Activated B cell treated with CpG ODN at 0.5 μM for 24 hours (primary cell): ENCODE measurements around the gene SEC61B. TPM values are rescaled to one million over a fixed set of nuclear protein-coding genes. Genes with fewer than 3 reads are reported as not detected.
A peak's percentile ranks its signal among the peaks of the same experiment; 100 is the strongest.

ENCODE experiments used
- ATAC-seq: fragments of 200-7000 bp; cut with Tn5 transposase; one replicate; pipeline ENCODE4 v1.10.0; 2021; ENCODE audit warnings: low read depth, mild to moderate bottlenecking, moderate library complexity
- CTCF ChIA-PET: fragments of 350-600 bp; sonication (Branson Sonifier 250); formaldehyde crosslinking; loops from one replicate; lab custom pipeline; 2021; ENCODE audit warnings: antibody characterized with exemption; lab: Charles Lee
- POLR2A ChIA-PET: fragments of 350-600 bp; sonication (Branson Sonifier 250); formaldehyde crosslinking; loops from one replicate; lab custom pipeline; 2021; ENCODE audit warnings: antibody characterized with exemption; lab: Charles Lee
- DNase-seq: peaks from one replicate; pipeline ENCODE4 v3.0.0; 2022
- H3K27ac Mint-ChIP-seq: one replicate; pipeline ENCODE4 v1.8.0; 2020; ENCODE audit warnings: mixed read lengths
- H3K27me3 Mint-ChIP-seq: one replicate; pipeline ENCODE4 v1.8.0; 2021; ENCODE audit warnings: mixed read lengths
- H3K36me3 Mint-ChIP-seq: one replicate; pipeline ENCODE4 v1.8.0; 2021; ENCODE audit warnings: low read depth, mixed read lengths
- H3K4me1 Mint-ChIP-seq: one replicate; pipeline ENCODE4 v1.8.0; 2021; ENCODE audit warnings: mixed read lengths
- H3K4me3 Mint-ChIP-seq: one replicate; pipeline ENCODE4 v1.8.0; 2020; ENCODE audit warnings: mild to moderate bottlenecking, mixed read lengths
- H3K9me3 Mint-ChIP-seq: one replicate; pipeline ENCODE4 v1.8.0; 2020; ENCODE audit warnings: mixed read lengths
- CTCF ChIP-seq: fragments of 200-600 bp; IDR thresholded peaks from one replicate; pipeline ENCODE4 v1.8.0; 2022; ENCODE audit warnings: antibody characterized with exemption, mild to moderate bottlenecking
- intact Hi-C: fragments of 100-400 bp; cut with micrococcal nuclease; formaldehyde crosslinking; loops from one replicate; pipeline ENCODE4 v1.15.1; 2024
- total RNA-seq: library from RNA; stranded (reverse); gene quantifications from 2 replicates; pipeline ENCODE4 v1.2.3, GENCODE V29; 2022

The SEC61B gene
- total RNA-seq, 1 donor from 2014 or later = 200 TPM

GRCh38 chr9:99178912-99179872, 42.9 kb upstream of the SEC61B start:
- ChIA-PET CTCF (interaction anchor here (1.0 to 3.0 kb wide), 6 partner anchors 12 to 642 kb away, joined by 3 to 9 read pairs (median 6); partner anchors contain the start of gene NR4A3), POLR2A (interaction anchor here (0.6 to 5.4 kb wide), 8 partner anchors 9 to 75 kb away, joined by 3 to 63 read pairs (median 6); partner anchors contain the start of genes ALG2 and SEC61B)
- ATAC-seq = peak; percentile 23
- no peak for TF ChIP-seq CTCF
- Mint-ChIP-seq H3K36me3 (peaks cover 2% of the 10 kb centered on the region), H3K9me3 (no peaks in the 10 kb centered on the region), H3K27me3 (no peaks in the 10 kb centered on the region), H3K4me3 (peak overlapping the region; percentile 2), H3K4me1 (peaks cover 87% of the 10 kb centered on the region), H3K27ac (peak overlapping the region; percentile 86)
- intact Hi-C loops = no loop called here
- no peak for DNase-seq

- DNase-seq = no peak
- peaks cover 93% of the 10 kb centered on the region for H3K4me1 Mint-ChIP-seq
- no peak overlapping the region for H3K4me3 Mint-ChIP-seq
- intact Hi-C loops = loop anchor here (2.0 to 5.0 kb wide), 3 partner anchors 75 to 332 kb away; partner anchors contain the start of gene TGFBR1
- no peak for ATAC-seq
- no peaks in the 10 kb centered on the region for H3K27me3 Mint-ChIP-seq
- peak overlapping the region; percentile 95 for H3K27ac Mint-ChIP-seq
- TF ChIP-seq CTCF = no peak
- H3K36me3 Mint-ChIP-seq = peaks cover 2% of the 10 kb centered on the region
- ChIA-PET POLR2A (interaction anchor here (5.4 to 10.8 kb wide), 3 partner anchors 14 to 42 kb away, joined by 54 to 191 read pairs (median 157); partner anchors contain the start of genes ALG2 and SEC61B), CTCF (interaction anchor here (8.4 kb wide), 1 partner anchor 15 kb away, joined by 120 read pairs; no protein-coding TSS in a partner anchor)
- no peaks in the 10 kb centered on the region for H3K9me3 Mint-ChIP-seq
These were observed 41.9 kb upstream of the SEC61B start for GRCh38 chr9:99180199-99180598.

GRCh38 chr9:99180662-99181061, 41.4 kb upstream of the SEC61B start:
- intact Hi-C loops = loop anchor here (1.0 to 5.0 kb wide), 4 partner anchors 76 to 640 kb away; partner anchors contain the start of gene TGFBR1
- H3K27ac Mint-ChIP-seq = peak overlapping the region; percentile 95
- peaks cover 95% of the 10 kb centered on the region for H3K4me1 Mint-ChIP-seq
- ChIA-PET CTCF (interaction anchor here (8.4 kb wide), 1 partner anchor 15 kb away, joined by 120 read pairs; no protein-coding TSS in a partner anchor), POLR2A (interaction anchor here (1.6 to 10.8 kb wide), 4 partner anchors 15 to 73 kb away, joined by 3 to 191 read pairs (median 100); partner anchors contain the start of genes ALG2 and SEC61B)
- no peak for ATAC-seq
- no peaks in the 10 kb centered on the region for H3K27me3 Mint-ChIP-seq
- no peak for TF ChIP-seq CTCF
- no peak for DNase-seq
- no peak overlapping the region for H3K4me3 Mint-ChIP-seq
- peaks cover 2% of the 10 kb centered on the region for H3K36me3 Mint-ChIP-seq
- no peaks in the 10 kb centered on the region for H3K9me3 Mint-ChIP-seq

- peaks cover 96% of the 10 kb centered on the region for H3K4me1 Mint-ChIP-seq
- no peaks in the 10 kb centered on the region for H3K27me3 Mint-ChIP-seq
- DNase-seq = no peak
- no peaks in the 10 kb centered on the region for H3K9me3 Mint-ChIP-seq
- ATAC-seq = no peak
- CTCF ChIA-PET = interaction anchor here (0.8 to 8.4 kb wide), 4 partner anchors 9 to 52 kb away, joined by 3 to 120 read pairs (median 60); no protein-coding TSS in a partner anchor
- intact Hi-C loops = loop anchor here (1.0 to 5.0 kb wide), 4 partner anchors 76 to 639 kb away; partner anchors contain the start of gene TGFBR1
- peak overlapping the region; percentile 61 for H3K4me3 Mint-ChIP-seq
- H3K27ac Mint-ChIP-seq = peak overlapping the region; percentile 95
- peaks cover 2% of the 10 kb centered on the region for H3K36me3 Mint-ChIP-seq
- POLR2A ChIA-PET = interaction anchor here (0.8 to 10.8 kb wide), 12 partner anchors 8 to 641 kb away, joined by 3 to 191 read pairs (median 18); partner anchors contain the start of genes ALG2, NR4A3 and SEC61B
- no peak for TF ChIP-seq CTCF
These were observed 40.9 kb upstream of the SEC61B start for GRCh38 chr9:99181206-99181605.
